ENCODE data around the gene SMC3. TPM values are rescaled to one million over a fixed set of nuclear protein-coding genes. Genes with fewer than 3 reads are reported as not detected.
"Not testable (repeated sequence)": the region's sequence is repeated elsewhere in the genome, so short reads cannot be mapped to it uniquely, and the experiment has no call there.

Gene SMC3
- 40.4 TPM for polyA plus RNA-seq (ENCODE audit: insufficient read length)

DNA sequence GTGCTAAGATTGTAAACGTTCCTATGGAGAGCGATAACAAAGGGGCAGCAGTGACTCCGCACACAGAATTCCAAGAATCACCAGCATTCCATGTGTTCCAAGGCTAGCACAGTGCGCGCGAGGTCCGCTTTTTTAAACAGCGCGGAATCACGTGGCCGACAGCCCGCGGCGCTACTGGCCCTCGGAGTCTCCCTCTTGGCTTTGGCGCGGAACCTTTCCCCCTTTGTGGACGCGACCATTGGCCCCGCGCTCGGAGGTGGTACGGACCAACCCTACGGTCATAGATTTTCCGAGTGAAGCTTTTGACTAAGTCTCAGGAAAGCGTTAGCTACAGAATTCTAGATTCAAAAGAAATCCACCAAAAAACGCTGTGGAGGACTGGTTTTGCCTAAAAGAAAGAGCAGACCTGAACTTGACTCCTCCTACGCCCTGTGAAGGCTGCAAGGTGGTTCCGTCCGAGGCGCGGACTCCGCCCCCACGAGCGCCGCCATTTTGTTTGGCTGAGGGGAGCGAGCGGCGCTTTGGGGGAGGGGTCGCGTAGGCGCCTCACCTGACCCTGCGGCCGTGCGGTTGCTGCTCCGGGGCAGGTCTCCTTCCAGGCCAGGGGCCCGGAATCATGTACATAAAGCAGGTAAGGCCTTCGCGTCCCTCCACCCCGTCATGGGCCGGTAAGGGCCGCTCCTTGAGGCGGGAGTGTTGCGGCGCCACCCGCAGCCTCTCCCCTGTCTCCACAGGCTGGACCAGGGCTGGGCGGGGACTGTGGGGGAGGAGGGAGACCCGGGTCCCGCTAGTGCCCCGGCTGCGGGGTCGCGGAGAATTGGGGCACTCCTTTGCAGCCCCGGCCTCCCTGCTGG is at the start of gene SMC3:
Gene SMC3 (plus strand): TSS at position 495 of the 854 bp plus-strand sequence. CDS start 122 bp downstream, at position 617.
- DNase-seq (ENCODE audit: low read depth) = peak; percentile 81

DNA sequence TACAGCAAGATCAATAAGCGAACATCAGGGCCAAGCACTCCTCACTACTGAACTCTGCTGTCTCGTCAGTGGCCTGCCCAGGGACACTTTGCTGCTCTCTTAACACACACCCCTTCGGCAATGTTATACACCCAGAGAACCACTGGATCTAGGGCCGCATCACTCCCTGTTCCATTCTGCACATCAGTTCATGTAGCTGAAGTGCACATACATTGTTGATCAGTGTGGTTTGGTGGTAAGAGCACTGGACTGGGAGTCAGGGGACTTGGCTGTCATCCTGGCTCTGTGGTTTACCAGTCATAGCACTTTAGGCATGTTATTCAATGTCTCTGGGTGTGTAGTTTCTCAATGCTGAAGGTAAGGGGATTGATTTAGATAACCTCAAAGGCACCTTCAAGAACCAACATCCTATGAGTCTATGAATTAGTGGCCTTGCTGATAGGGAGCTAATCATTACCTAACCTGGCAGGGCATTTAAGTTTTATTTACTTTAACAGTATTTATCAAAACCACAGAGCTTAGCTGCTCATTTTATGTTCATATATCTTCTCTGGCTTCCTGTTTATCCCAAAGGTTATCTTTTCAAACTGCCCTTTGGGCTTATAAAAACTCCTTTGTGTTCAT is 45.0 kb upstream of the SMC3 start:
- no peak for DNase-seq (ENCODE audit: low read depth)

DNA sequence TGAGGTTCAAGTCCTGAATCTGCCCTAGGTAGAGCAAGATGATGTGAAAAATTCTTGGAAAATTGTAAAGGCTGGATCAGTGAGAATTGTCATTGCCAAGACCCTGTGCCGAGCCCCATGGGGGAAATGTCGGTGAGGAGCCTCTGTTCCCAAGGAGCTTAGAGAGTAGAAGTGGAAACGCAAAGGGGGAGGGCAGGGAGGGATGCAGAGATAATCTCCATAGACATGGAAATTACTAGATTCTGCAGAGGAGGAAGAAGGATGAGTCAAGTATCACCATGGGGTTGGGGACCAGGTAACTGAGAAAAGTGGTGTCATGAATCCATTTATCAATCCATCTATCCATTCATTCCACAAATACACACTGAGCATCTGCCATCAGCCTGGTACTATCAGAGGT is 43.8 kb upstream of the SMC3 start:
- no peak for DNase-seq (ENCODE audit: low read depth)

DNA sequence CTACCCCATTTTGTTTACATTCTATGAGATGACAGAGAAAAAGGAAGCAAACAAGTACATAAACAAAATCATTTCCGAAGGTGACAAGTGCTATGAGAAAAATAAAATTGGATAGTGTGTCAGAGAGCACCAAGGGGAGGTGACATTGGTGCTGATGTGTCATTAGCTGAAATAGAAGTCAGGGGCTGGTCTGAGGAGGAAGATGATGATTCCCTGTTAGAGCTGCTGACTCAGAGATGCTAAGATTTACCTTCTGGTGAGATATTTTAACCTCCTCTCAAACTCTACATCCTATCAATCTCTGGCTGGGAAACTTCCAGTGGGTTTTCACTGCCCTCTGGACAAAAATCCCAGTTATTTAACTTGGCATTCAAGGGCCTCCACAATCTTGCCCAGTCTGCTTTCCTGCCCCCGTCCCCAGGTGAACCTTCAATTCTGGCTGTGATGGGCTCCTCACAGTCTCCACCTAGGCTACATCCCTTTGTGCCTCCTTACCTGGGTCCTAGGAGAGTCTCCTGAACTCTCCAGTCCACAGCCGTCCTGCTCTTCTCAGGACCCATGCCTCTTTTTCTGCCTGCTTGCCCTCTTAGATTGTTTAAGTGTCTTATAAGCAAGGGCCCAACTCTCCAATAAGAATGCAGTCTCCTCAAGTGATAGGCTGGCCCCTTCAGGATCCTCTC is 43.2 kb upstream of the SMC3 start:
- no peak for DNase-seq (ENCODE audit: low read depth)

DNA sequence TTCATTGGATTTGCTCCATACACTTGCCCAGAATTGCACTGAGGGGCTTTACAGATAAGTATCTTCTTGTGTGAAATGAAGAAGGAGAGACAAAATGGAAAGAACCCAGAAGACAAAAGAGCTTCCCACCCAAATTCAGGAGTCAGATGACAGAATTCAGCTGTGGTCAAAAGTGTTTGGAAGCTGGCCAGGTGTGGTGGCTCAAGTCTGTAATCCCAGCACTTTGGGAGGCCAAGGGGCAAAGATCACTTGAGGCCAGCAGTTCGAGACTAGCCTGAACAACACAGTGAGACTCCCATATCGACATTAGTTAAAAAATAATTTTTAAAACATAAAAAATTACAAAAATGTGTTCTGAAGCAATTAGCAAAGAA is 42.6 kb upstream of the SMC3 start:
- no peak for DNase-seq (ENCODE audit: low read depth)

DNA sequence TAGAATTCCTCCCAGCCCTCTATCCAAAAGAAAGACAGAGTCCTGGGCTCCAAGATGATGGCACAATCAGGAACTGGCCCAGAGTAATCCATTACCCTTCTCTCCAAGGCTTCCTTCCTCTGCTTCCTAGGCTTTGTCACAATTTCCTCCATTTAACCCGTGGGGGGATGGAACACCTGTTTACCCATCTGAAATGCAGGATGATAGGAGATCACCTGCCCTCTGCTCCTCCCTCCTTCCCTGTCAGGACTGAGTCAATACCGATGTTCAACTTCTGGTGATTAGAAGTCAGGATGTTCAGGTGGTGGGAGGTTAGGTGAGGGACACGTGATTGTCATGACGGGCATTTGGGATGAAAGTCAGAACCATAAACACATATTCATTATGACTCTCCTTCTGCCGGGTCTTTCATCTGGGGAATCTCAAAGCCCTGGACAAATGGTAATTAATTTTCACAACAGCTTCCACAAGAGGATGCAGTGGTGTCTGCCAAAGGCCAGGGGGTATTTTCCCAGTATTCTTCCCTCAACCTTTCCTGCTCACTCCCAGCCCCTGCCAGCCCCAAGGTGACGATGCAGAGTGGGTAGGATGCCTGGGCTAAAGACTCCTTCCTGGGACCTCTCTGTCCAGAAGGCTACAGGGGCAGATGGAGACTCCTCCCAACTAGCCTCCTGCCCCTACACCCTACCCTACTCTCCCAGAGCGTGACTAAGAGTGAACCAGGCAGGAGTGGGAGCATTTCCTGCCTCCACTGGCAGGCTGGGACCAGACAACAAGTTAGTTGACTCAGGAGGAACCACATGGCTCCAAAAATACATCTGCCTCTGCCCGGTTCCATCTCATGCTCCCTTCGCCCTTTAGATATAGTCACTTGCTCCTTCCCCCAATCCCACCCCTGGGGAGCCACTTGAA is 41.9 kb upstream of the SMC3 start:
- no peak for DNase-seq (ENCODE audit: low read depth)

DNA sequence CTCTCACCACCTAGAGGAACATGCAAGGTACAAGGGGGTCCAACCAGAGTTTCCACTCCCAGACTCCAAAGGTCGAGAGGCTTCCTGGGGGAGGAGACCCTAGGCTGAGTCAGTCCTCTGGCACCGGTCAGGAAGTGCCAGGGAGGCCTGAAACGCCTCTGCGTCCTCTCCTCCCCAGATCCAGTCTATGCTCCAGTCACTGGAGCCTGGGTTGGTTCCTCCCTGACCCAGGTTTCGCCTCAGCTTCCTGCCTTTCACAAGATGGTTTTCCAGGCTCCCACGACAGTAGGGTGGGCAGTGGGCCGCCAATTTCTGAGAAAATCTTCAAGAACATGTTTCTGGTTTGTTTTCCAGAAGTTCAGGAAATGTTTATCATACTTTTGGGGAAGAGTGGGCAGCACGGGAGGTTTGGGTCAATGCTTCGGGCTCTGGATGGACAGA is 39.7 kb upstream of the SMC3 start:
- no peak for DNase-seq (ENCODE audit: low read depth)

DNA sequence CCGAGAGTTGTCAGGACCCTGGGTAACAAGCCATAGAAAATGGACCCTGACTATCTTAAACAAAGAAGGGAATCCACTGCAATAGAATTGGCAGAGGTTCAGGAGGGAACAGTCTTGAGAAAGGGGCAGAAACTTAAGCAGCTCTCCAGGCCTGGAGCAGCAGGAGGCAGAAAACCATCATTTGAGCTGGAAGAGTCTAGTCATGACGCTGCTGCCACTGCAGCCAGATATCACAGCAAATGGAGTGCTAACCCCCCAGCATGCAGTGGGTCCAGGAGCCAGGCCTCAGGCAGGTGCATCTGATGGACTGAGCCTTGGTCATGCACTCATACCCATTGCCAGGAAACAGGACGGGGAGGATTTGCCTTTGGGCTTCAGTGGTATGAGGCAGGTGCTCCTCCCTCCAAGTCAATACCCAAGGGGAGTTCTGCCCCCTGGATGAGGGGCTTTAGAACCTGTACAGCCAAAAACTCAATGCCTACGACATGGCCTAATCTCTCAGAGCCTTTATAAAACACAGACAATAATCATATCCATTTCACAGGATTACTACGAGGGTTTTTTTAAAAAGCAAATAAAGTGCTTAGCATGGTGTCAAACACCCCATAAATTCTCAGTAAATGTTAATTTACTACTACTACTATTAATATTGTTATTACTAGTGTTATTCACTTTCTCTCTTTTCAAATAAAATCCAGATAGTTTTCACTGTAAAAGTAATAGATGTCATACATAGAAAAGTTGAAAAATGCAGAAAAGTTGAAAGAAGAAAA is 39.1 kb upstream of the SMC3 start:
- DNase-seq (ENCODE audit: low read depth) = no peak

DNA sequence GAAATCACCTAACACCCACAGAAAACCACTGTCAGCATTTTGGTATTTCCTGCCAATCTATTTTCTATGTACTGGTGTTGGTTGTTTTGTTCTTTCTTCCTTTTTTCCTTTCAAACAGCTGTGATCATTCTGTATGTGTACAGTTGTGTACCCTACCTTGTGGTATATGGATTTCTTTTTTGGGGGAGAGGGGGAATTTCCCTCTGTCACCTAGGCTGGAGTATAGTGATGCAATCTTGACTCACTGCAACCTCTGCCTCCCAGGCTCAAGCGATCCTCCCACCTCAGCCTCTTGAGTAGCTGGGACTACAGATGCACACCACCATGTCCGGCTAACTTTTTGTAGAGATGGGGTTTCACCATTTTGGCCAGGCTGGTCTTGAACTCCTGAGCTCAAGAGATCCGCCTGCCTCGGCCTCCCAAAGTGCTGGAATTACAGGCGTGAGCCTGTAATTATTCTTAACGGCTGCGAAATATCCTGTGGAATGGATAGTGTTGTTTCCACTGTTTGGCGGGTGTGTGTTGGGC is 38.4 kb upstream of the SMC3 start:
- not testable (repeated sequence) for DNase-seq (ENCODE audit: low read depth)

DNA sequence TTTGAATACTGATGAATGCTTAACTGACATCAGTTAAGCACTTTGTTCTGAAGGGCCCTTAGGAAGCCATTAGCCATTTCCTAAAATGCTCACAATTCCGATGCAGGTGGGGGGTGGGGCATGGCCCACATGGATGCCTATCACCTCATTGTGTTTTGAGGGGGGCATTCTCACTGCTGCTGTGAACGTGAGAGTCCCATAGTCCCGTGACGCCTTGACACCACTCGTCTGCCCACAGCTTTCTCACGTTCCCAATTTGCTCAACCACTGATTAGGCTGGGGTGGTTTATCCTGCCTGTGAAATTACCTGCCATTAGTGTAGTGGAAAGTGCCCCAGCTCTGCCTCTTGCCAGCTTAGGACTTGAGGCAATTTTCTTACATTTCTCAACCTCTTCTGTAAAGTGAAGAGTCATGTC is 37.9 kb upstream of the SMC3 start:
- DNase-seq (ENCODE audit: low read depth) = no peak

DNA sequence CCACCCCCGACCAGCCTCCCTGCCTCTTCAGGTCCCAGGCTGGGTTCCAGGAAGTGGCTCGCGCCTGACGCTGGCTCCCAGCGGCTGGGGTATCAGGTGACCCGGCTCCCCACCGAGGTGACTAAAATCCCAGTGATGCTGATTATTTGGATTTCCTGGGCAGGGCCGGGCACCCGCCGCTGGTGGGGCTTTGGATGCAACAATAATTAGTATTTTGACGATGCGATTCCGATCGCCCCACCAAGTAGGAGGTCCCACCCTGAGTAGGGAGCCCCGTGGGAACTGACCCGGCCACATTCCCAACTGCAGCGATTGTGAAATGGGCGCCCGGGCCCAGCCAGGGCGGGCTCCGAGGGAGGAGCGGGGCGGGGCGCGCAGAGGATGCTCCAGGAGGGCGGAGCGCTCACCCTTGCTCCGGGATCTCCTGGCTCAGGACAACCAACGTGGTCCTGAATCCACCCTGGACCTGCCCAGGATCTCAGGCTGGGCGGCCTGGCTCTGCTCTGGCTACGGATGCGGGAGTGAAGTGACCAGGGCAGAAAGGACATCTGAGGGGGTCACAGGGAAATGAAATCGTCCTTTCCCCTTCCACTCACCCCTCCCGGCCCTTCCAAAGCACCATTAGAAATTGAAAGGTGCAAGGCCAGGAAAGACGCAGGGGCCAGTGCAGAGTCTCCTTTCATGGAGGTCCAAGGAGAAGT is 37.2 kb upstream of the SMC3 start:
- DNase-seq (ENCODE audit: low read depth) = no peak

DNA sequence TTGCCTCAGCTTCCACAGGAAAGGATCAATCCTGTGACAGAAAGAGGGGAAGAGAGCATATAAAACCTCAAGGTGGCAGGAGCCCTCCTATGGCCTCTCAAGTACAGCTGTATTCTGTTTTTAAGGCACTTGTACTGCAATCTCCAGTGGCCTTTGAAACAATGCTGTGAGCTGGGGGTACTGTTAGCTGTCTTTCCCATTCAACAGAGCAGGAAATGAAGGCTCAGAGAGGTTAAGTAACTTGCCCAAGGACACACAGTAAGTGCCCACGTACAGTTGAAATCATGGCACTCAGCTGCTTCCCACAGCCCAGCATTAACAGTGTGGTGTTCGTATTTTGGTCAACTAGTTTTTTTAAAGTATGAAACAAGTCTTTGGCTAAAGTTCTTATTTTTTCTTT is 35.8 kb upstream of the SMC3 start:
- no peak for DNase-seq (ENCODE audit: low read depth)

DNA sequence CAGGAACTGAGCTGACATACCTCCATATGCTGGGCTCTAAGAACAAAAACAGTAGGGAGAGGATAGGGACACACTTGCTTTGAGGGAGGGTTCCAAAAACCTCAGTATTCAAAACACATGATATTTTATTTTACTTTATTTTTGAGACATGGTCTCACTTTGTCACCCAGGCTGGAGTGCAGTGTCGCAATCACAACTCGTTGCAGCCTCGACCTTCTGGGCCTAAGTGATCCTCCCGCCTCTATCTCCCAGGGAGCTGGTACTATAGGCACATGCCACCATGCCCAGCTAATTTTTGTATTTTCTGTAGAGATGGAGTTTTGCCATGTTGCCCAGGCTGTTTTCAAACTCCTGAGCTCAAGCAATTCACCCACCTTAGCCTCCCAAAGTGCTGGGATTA is 34.9 kb upstream of the SMC3 start:
- DNase-seq (ENCODE audit: low read depth) = not testable (repeated sequence)

DNA sequence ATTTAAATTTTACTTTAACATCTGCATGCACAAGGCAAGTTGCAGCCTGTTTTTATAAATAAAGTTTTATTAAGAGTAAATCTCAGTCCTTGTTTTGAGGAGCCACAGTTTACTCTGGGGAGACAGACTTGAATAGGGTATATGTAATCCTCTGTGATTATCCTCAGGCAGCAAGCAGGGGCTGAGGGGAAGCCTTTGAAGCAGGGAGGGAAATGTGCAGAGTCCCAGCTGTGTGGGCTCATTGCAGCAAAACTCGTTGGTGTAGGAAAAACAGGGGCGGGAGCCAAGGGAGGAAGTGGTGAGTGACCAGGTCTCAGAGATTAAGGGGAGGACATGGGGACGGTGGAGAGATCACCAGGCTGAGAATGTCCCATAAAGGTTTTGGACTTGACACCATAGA is 34.3 kb upstream of the SMC3 start:
- DNase-seq (ENCODE audit: low read depth) = no peak

DNA sequence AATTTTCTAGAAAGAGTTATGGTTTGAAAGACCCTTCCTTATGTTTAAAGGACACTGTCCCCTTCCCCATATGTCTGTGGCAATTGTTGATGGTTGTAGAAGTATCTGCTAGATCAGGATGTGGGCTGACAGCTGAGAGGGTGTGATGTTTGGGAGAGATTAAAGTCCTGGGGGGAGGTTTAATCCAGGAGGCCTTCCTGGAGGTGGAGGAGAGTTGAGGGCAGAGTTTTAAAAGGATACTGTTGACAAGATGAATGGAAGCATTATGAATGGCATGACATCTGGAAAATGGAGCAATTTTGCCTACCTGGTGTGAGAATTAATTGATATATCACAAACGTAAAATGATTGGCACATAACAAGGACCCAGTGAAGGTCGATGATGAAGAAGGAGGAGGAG is 32.9 kb upstream of the SMC3 start:
- DNase-seq (ENCODE audit: low read depth) = no peak

DNA sequence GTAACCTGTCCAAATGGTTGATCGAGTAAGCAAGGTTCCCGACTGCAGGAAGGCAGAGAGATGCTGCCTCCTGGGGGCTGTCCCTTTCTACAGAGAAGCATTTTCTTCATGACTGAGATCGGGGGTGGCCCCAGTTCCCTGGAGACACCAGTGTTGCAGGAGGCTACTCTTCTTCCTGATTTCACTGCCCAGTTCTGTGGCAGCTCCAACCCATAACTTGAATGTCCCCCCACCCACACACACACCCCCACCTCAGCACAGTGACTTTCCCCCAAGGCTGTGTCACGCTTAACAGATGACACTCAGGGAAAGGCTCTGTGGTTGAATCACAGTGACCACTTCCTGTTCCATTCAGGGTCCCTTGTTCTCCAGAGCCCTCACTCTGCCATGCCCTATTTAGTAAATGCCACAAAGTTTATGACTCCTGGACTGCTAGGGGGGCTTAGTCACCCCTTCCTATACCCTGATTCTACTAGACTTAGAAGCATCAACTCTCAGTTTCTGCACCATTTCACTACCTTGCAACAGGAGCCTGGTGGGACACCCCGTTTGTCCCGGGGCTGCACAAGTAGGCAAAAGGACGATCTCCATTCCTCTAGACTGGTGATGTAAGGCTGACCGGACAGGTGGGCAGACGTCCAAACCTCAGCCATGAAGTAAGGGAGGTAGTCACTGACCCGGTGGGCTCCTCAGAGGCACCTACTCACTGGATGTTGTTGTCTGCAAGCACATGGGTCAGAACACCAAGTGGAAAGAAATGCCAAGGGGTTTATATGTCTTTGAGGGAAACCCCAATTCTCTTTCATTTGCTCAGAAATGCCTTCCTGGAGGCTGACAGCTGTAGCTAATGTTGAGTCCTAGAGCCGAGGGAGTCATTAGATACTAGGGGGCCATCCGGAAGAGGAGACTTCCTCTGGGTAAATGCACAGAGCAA is 31.3 kb upstream of the SMC3 start:
- no peak for DNase-seq (ENCODE audit: low read depth)

DNA sequence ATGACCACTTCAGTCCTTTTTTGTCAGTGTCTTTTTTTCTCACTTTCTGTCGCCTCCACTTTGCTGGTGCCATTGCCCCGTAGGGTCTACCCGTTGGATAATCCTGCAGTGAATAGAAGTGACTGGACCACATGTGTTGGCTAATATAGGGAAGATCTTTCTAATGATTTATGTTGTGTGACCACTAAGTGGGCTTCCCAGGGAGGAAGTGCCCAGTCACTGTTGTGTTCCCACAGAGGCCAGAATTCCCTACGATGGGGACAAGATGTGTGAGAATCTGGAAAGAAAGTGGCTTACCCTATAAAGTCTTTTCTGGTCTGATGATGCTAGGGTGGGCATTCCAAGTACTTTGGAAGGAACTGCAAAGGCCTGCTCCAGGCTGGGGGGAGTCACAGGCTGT is 28.4 kb upstream of the SMC3 start:
- DNase-seq (ENCODE audit: low read depth) = no peak

DNA sequence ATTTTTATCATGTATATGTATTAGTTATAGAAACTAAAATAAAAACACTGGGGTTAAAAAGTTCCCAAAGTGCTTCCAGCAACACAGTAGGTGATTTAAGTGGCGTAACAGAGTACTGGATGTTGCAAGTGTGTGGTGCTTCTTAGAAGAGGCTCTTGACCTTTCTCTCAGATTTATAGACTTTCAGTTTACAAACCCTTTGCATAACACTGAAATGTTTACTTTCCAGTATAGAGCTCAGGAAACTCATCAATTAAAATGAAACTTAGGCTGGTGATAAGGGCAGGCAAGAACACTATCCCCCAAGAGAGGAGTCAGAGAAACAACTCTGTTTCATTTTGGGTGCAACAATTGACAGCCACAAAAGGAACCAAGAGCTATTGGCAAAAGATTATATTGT is 27.5 kb upstream of the SMC3 start:
- no peak for DNase-seq (ENCODE audit: low read depth)
